NCI-H2196 treated with DMSO at 0.1 percent for 48 hours (cell line): Measurements from ENCODE around the gene CLDN2.

ENCODE experiments used
- DNase-seq: peaks from one replicate; lab custom pipeline; 2025; ENCODE audit not compliant: unreplicated experiment; lab: John Stamatoyannopoulos, UW

CLDN2 gene

GRCh38 chrX:106917830-106918500 lies 2.2 kb upstream of the CLDN2 start:
- peak; percentile 29 for DNase-seq

GRCh38 chrX:106921637-106922036 lies 1.4 kb downstream of the CLDN2 start:
- no peak for DNase-seq

GRCh38 chrX:106927023-106927422 lies 6.8 kb downstream of the CLDN2 start:
- no peak for DNase-seq

GRCh38 chrX:106927700-106928099 lies 7.5 kb downstream of the CLDN2 start:
- peak; percentile 4 for DNase-seq

- no peak for DNase-seq
These were observed 8.0 kb downstream of the CLDN2 start for GRCh38 chrX:106928227-106928626.

GRCh38 chrX:106931831-106932491 lies 11.8 kb downstream of the CLDN2 start:
- no peak for DNase-seq

- no peak for DNase-seq
These were observed 12.3 kb downstream of the CLDN2 start for GRCh38 chrX:106932492-106932923.

- no peak for DNase-seq
These were observed 12.8 kb downstream of the CLDN2 start for GRCh38 chrX:106932960-106933537.

- DNase-seq = no peak
These were observed 13.3 kb downstream of the CLDN2 start for GRCh38 chrX:106933538-106933961.

- no peak for DNase-seq
These were observed 15.0 kb downstream of the CLDN2 start for GRCh38 chrX:106935175-106935574.

- DNase-seq = no peak
These were observed 16.0 kb downstream of the CLDN2 start for GRCh38 chrX:106936246-106936645.

GRCh38 chrX:106939566-106939965 lies 19.4 kb downstream of the CLDN2 start:
- DNase-seq = no peak

- no peak for DNase-seq
These were observed 19.9 kb downstream of the CLDN2 start for GRCh38 chrX:106940068-106940467.

GRCh38 chrX:106946464-106946863 lies 26.3 kb downstream of the CLDN2 start:
- no peak for DNase-seq

- DNase-seq = no peak
These were observed 28.4 kb downstream of the CLDN2 start for GRCh38 chrX:106948641-106949040.

GRCh38 chrX:106949366-106949765 lies 29.2 kb downstream of the CLDN2 start:
- DNase-seq = no peak

GRCh38 chrX:106950381-106950780 lies 30.2 kb downstream of the CLDN2 start:
- no peak for DNase-seq

- DNase-seq = no peak
These were observed 31.0 kb downstream of the CLDN2 start for GRCh38 chrX:106951230-106951629.

GRCh38 chrX:106952089-106952488 lies 31.9 kb downstream of the CLDN2 start:
- no peak for DNase-seq

GRCh38 chrX:106952538-106952937 lies 32.3 kb downstream of the CLDN2 start:
- DNase-seq = no peak

- no peak for DNase-seq
These were observed 32.8 kb downstream of the CLDN2 start for GRCh38 chrX:106952988-106953387.

GRCh38 chrX:106954041-106954440 lies 33.8 kb downstream of the CLDN2 start:
- no peak for DNase-seq
